ENCODE data around the gene SLC35G1. TPM values are rescaled to one million over a fixed set of nuclear protein-coding genes. Genes with fewer than 3 reads are reported as not detected.

SLC35G1 gene
- total RNA-seq, 1 experiment from 2014 or later = 4.1 TPM

DNA sequence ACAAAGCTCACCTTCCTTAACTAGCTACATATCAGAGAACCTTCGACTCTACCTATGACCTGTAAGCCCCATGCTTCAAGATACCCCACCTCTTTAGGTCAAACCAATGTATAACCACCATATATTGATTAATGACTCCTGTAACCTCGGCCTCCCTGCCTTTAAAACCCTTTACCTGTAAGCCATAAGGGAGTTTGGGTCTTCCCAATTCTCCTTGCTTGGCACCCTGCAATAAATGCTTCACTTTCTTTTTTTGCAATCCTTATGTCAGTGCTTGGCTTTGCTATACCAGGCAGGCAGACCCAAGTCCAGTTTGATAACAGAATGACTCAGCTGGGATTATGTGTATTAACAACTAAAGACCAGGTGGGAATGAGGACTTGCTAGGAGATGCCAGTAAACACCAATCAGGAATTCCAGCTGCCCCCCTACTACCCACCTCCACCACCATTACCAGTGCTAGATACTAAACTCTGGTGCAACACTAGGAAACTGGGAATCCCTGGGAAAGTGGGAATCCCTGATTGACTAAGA is 22.0 kb upstream of the SLC35G1 start:
- H3K4me3 ChIP-seq = no peak overlapping the region
- no peaks in the 10 kb centered on the region for H3K36me3 ChIP-seq (ENCODE audit: low read depth)
- H3K27ac ChIP-seq = no peak overlapping the region
- no peaks in the 10 kb centered on the region for H3K79me2 ChIP-seq (ENCODE audit: low read depth)
- no peak for TF ChIP-seq EZH2 (IDR thresholded peaks at IDR 0.05; ENCODE audit: low read depth)
- TF ChIP-seq, protein P1, sequence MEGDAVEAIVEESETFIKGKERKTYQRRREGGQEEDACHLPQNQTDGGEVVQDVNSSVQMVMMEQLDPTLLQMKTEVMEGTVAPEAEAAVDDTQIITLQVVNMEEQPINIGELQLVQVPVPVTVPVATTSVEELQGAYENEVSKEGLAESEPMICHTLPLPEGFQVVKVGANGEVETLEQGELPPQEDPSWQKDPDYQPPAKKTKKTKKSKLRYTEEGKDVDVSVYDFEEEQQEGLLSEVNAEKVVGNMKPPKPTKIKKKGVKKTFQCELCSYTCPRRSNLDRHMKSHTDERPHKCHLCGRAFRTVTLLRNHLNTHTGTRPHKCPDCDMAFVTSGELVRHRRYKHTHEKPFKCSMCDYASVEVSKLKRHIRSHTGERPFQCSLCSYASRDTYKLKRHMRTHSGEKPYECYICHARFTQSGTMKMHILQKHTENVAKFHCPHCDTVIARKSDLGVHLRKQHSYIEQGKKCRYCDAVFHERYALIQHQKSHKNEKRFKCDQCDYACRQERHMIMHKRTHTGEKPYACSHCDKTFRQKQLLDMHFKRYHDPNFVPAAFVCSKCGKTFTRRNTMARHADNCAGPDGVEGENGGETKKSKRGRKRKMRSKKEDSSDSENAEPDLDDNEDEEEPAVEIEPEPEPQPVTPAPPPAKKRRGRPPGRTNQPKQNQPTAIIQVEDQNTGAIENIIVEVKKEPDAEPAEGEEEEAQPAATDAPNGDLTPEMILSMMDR (conservative IDR thresholded peaks at IDR 0.05) = no peak
- POLR2A ChIA-PET (ENCODE audit: unreplicated experiment) = no interaction called here
- no peaks in the 10 kb centered on the region for H3K9me3 ChIP-seq (ENCODE audit: insufficient read depth, low read depth)
- H2AFZ ChIP-seq = no peak overlapping the region
- no peaks in the 10 kb centered on the region for H4K20me1 ChIP-seq (ENCODE audit: insufficient read depth)
- no peaks in the 10 kb centered on the region for H3K27me3 ChIP-seq (ENCODE audit: insufficient read depth, low read depth)
- H3F3A ChIP-seq (ENCODE audit: insufficient read depth, low read depth) = no peaks in the 10 kb centered on the region
- no peaks in the 10 kb centered on the region for H3K9me2 ChIP-seq (ENCODE audit: insufficient read depth)
- CTCF ChIA-PET = no interaction called here
- intact Hi-C loops (cut with micrococcal nuclease; ENCODE audit: unreplicated experiment) = no loop called here
- no TSS peak for BruUV-seq (replicated peaks)
- peaks cover 8% of the 10 kb centered on the region for H3K4me1 ChIP-seq (replicated peaks; ENCODE audit: insufficient read depth)
- DNase-seq = no peak
- H3K4me2 ChIP-seq = no peak overlapping the region

DNA sequence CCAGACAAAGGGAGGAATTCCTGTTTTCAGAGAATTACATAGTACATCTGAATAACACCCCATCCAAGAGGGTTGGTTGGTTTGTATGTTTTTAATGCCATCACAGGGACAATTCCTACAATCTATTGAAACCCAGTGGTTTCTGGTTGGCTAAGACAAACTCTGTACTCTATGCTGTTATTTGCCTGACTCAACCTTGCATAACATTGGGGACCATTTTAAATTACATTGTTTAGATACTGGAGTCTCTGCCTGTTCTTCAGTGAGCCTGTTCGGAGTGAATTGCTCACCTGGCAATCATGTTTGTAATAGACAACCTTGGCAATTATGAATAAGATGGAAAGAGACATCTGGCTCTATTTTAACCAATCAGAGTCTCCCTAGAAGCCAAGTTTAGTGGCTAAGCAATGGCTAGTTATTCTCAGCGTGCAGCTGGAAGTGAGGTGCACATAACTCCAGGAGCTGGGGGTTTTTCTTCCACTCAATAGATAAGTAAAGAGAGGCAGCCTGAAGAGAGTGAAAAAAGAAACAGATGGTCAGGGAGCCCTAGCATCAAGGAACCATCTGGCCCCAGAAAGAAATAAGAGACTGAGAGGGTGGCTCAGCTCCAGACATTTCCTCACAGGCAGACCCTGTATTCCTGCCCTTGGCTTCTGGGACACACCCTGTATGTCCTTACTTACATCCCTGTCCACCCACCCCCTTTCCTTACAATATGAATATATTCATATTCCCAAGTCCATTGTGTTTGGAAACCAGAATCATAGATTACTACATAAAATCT is 21.2 kb upstream of the SLC35G1 start:
- DNase-seq = no peak
- no TSS peak for BruUV-seq (replicated peaks)
- Histone ChIP-seq H3K9me2 (ENCODE audit: insufficient read depth) (no peaks in the 10 kb centered on the region), H3K27ac (no peak overlapping the region), H2AFZ (no peak overlapping the region), H3F3A (ENCODE audit: insufficient read depth, low read depth) (no peaks in the 10 kb centered on the region), H3K4me2 (no peak overlapping the region), H3K4me3 (no peak overlapping the region), H4K20me1 (ENCODE audit: insufficient read depth) (no peaks in the 10 kb centered on the region), H3K9me3 (ENCODE audit: insufficient read depth, low read depth) (no peaks in the 10 kb centered on the region), H3K36me3 (ENCODE audit: low read depth) (no peaks in the 10 kb centered on the region), H3K79me2 (ENCODE audit: low read depth) (no peaks in the 10 kb centered on the region), H3K4me1 (replicated peaks; ENCODE audit: insufficient read depth) (peaks cover 8% of the 10 kb centered on the region), H3K27me3 (ENCODE audit: insufficient read depth, low read depth) (no peaks in the 10 kb centered on the region)
- ChIA-PET POLR2A (ENCODE audit: unreplicated experiment) (no interaction called here), CTCF (no interaction called here)
- TF ChIP-seq, protein P1 (conservative IDR thresholded peaks at IDR 0.05) = no peak
- no peak for TF ChIP-seq EZH2 (IDR thresholded peaks at IDR 0.05; ENCODE audit: low read depth)
- intact Hi-C loops (cut with micrococcal nuclease; ENCODE audit: unreplicated experiment) = no loop called here

DNA sequence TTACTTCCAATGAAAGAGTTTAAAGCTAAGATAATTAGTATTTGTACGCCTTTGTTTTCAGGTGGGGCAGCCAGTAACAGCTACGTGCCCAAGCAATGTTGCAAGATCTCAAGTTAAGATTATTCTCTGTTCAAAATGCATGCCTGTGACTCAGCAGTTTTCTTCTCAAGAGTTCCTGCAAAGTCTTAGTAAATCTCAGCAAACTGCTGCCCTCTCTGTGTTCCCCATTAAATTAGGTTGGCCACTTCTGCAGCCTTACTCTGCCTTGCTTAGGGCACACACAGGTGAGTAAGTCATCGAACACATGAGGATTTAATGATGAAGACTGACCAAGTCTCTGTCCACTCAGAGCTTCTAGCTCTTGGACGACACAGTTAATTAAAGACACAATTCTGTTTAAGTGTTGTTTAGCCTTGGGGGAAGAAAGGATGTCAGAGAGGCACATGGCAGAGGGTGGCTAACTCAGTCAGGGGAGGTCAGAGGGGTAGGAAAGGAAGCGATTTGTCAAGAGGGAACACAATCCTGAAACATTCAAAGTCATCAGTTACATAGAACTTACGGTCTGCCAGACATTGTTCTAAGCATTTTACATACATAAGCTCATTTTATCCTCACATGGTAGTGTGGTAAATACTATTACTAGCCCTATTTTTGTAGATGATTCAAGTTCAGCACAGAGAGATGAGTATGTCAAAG is 20.2 kb upstream of the SLC35G1 start:
- no peaks in the 10 kb centered on the region for H3K79me2 ChIP-seq (ENCODE audit: low read depth)
- peaks cover 8% of the 10 kb centered on the region for H3K4me1 ChIP-seq (replicated peaks; ENCODE audit: insufficient read depth)
- H3K27ac ChIP-seq = peak overlapping the region; percentile 39; the same call in 1 of the 2 replicates
- H3K4me2 ChIP-seq = no peak overlapping the region
- intact Hi-C loops (cut with micrococcal nuclease; ENCODE audit: unreplicated experiment) = no loop called here
- CTCF ChIA-PET = no interaction called here
- no peaks in the 10 kb centered on the region for H4K20me1 ChIP-seq (ENCODE audit: insufficient read depth)
- no peak for TF ChIP-seq EZH2 (IDR thresholded peaks at IDR 0.05; ENCODE audit: low read depth)
- TF ChIP-seq, protein P1 (conservative IDR thresholded peaks at IDR 0.05) = no peak
- no peaks in the 10 kb centered on the region for H3K27me3 ChIP-seq (ENCODE audit: insufficient read depth, low read depth)
- DNase-seq = peak in 1 of 2 experiments; percentile 8
- H3K36me3 ChIP-seq (ENCODE audit: low read depth) = no peaks in the 10 kb centered on the region
- H3F3A ChIP-seq (ENCODE audit: insufficient read depth, low read depth) = no peaks in the 10 kb centered on the region
- no peaks in the 10 kb centered on the region for H3K9me2 ChIP-seq (ENCODE audit: insufficient read depth)
- POLR2A ChIA-PET (ENCODE audit: unreplicated experiment) = no interaction called here
- H3K9me3 ChIP-seq (ENCODE audit: insufficient read depth, low read depth) = no peaks in the 10 kb centered on the region
- H2AFZ ChIP-seq = peak overlapping the region; percentile 68; the same call in 1 of the 2 replicates
- no TSS peak for BruUV-seq (replicated peaks)
- no peak overlapping the region for H3K4me3 ChIP-seq
